HPDE6-E6E7 (cell line): ENCODE data around the gene WDR43.

Experiments used
- DNase-seq: peaks from one replicate; pipeline ENCODE4 v3.0.0; 2011; ENCODE audit warnings: missing footprints; ENCODE audit errors: extremely low spot score

Gene WDR43

DNA sequence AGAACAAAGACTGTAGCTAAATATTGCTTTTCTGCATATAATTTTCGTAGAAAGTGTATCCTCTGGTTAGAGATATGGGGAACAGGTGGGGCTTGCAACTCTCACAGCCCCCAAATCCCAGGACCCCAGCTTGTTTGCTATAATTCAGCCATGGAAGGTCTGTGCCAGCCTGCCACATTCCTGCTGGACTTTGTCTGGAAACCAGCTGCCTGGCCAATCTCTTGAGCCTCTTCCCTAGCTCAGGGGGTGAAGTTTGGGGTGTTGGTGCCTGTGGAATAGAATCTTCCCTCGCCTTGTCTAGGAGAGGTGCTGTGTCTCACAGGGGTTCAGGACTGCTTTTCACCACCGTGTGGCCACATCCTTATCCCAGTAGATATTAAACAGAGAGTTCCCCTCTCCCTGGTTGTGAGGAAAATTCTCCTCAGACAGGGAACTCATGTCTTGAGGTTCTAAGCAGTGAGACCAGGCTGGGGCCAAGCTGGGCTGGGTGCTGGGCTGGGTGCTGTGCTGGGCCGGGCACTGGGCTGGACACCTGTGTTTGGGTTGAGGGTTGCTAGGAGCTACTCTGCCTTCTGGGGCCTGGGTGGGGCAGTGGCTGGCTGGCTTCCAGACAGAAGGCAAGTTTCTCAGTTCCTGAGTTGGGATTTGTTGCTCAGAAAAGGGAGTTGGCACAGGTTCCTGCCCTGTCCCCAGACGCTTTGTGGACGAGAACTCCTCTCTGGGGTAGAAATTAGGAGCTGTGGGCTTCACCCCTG, 98.9 kb downstream of the WDR43 start:
- peak; percentile 41 for DNase-seq

DNA sequence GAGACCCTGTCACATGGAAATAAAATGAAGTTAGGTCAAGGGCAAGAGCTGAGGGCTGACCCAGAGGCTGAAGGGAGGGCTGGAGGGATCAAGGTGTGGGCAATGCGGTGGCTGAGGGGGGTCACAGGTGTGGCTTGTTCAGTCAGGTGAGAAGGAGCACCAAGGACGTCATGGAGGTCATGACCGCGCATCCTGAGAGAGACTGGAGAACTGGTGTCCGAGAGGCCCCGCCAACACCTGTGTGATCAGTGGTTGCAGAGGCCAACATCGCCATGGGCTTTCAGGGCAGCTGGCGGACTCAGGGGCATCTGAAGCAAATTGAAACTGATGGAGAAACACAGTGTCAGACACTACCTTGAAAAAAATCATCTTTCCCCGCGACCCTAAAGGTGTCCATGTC, 99.6 kb downstream of the WDR43 start:
- no peak for DNase-seq

GRCh38 chr2:28994679-28995078, 100.2 kb downstream of the WDR43 start:
- DNase-seq, result no peak

DNA sequence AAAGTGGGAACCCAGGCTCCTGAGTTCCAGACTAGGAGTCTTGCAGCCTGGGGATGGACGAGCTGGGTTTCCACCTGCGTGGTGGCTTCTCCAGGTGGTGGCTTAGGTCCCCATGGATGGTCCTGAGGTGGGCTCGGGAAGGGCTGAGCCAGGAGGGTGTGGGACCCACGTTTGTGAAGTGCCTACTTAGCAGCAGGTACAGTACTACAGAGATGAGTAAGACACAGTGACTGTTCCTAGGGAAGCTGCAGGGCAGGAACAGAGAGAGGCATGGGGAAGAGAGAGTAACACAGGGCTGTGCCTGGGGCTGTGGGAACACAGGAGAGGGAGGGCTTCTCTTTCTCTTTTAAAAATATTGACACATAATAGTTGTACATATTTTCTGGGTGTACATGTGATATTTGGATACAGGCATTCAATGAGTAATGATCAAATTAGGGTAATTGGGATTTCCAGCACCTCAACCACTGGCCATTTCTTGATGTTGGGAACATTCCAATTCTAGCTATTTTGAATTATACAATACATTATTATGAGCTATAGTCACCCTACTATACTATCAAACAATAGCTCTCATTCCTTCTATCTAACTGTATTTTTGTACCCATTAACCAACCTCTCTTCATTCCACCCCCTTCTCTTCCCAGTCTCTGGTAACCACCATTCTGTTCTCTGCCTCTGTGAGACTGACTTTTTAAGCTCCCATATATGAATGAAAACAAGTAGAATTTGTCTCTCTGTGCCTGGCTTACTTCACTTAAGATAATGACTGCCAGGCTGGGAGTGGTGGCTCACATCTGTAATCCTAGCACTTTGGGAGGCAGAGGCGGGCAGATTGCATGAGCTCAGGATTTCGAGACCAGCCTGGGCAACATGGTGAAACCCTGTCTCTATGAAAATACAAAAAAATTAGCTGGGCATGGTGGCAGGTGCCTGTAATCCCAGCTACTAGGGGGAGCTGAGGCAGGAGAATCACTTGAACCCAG, 101.6 kb downstream of the WDR43 start:
- DNase-seq, result no peak

DNA sequence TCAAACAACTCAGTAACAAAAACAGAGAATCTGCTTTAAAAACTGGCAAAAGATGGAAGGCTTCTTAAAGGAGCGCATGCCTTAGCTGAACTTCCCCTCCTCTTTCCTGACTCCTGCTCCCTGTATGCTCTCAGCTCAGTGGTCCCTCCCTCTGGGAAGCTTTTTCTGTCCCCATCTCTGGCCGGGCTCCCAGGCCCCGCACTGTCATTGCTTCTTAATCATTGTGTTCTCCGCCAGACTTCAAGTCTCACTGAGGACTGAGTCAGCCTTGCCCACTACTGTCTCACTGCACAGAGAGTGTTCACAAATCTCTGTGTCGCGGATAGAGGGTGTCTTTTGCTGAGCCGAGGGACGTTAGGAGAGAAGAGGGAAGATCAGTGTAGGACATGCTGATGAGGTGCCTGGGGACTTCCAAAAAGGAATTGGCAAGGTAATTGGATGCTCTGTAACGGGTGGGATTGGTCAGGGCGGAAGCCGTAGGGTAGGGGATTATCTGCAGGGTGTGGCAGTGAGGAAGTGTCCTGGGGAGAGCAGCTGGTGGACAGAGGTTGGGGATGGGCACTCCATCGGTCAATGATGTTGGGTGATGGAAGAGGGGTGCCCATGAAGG, 102.9 kb downstream of the WDR43 start:
- DNase-seq, result no peak
